ENCODE data around the gene TBC1D30.
"Not testable (repeated sequence)": the region's sequence is repeated elsewhere in the genome, so short reads cannot be mapped to it uniquely, and the experiment has no call there.

The TBC1D30 gene, protein sequence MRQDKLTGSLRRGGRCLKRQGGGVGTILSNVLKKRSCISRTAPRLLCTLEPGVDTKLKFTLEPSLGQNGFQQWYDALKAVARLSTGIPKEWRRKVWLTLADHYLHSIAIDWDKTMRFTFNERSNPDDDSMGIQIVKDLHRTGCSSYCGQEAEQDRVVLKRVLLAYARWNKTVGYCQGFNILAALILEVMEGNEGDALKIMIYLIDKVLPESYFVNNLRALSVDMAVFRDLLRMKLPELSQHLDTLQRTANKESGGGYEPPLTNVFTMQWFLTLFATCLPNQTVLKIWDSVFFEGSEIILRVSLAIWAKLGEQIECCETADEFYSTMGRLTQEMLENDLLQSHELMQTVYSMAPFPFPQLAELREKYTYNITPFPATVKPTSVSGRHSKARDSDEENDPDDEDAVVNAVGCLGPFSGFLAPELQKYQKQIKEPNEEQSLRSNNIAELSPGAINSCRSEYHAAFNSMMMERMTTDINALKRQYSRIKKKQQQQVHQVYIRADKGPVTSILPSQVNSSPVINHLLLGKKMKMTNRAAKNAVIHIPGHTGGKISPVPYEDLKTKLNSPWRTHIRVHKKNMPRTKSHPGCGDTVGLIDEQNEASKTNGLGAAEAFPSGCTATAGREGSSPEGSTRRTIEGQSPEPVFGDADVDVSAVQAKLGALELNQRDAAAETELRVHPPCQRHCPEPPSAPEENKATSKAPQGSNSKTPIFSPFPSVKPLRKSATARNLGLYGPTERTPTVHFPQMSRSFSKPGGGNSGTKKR

DNA sequence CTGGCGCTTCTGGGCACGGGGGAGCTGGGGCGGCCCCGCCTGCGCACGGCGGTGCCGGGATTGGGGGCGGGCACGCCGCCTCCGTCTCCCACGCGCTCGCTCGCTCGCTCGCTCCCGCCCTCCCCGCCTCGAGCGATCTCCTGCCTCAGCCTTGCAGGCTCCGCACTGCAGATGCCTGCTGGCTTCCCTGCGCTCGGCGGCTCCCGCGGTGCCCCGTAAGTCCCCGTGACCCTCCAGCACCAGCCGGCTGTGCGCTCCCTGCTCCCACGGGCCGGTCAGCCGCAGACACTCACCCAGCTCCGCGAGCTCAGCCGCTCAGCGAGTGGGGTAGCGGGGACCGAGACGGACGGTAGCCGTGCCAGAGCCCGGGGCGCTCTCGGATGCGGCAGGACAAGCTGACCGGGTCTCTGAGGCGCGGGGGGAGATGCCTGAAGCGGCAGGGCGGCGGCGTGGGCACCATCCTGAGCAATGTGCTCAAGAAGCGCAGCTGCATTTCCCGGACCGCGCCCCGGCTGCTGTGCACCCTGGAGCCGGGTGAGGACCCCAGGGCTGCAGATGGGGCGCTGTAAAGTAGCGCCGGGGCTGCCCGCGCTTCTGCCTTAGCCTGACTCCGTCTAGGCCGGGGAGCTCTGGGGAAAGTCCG lies at the start of gene TBC1D30:
TSS of gene TBC1D30 (plus strand) at position 148 of the 643 bp plus-strand sequence. CDS start at position 381, 233 bp downstream.
- peak; percentile 87 for DNase-seq

DNA sequence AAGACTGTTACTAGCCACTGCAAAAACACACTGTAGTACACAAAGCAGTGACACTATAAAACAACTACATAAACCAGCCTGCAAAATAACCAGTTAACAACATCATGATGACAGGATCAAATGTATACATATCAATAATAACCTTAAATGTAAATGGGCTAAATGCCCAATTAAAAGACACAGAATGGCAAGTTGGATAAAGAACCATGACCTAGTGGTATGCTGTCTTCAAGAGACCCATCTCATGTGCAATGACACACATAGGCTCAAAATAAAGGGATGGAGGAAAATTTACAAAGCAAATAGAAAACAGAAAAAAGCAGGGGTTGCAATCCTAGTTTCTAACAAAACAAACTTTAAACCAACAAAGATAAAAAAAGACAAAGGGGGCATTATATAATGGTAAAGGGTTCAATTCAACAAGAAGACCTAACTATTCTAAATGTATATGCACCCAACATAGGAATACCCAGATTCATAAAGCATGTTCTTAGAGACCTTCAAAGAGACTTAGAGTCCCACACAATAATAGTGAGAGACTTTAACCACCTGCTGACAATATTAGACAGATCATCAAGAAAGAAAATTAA lies 49.2 kb upstream of the TBC1D30 start:
- not testable (repeated sequence) for DNase-seq

DNA sequence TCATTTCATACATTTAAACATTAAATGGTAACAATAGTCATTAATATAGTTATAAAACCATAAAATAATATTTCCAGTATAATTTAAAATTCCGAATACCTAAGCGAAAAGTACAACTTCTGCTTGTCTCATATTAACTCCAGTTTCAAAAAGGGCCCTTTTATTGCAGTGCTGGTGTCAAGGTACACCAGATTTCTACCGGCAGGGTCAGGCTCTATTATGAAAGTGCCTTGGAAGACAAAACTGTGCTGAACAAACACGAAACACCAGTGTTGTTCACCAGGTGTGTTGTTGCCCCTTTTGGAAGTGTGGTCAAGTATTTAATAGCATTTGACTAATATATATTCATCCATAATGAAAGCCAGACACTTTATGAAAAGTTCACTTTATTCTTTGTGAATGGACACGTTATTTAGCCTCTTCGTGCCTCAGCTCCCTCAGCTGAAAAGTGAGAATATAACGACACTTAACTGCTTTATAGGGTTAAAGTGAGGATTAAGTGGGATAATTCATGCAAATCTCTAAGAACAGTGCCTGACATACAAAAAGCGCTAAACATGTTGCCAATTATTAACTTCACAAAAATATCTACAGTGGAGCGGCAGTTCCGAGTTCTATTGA lies 45.0 kb upstream of the TBC1D30 start:
- peak; percentile 62 for DNase-seq

DNA sequence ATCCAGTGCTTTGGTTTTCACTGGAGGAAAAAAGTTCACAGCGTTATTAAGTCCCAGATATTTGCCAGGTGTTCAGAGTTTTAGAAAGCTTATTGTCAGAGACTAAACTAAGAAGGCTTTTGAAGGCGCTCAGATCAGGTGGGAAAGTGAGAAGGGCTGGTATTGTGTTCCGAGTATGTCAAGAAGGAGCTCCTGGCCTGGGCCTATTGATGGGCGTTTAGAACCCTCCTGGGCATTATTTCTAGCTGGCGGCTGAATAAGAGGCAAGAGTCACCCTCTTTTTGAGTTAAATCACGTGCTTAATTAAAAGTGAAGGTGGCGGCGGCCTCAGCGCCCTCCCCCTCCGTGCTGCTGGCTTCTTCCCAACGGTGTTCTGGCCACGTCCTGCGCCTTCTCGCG lies 44.3 kb upstream of the TBC1D30 start:
- DNase-seq = peak; percentile 72

DNA sequence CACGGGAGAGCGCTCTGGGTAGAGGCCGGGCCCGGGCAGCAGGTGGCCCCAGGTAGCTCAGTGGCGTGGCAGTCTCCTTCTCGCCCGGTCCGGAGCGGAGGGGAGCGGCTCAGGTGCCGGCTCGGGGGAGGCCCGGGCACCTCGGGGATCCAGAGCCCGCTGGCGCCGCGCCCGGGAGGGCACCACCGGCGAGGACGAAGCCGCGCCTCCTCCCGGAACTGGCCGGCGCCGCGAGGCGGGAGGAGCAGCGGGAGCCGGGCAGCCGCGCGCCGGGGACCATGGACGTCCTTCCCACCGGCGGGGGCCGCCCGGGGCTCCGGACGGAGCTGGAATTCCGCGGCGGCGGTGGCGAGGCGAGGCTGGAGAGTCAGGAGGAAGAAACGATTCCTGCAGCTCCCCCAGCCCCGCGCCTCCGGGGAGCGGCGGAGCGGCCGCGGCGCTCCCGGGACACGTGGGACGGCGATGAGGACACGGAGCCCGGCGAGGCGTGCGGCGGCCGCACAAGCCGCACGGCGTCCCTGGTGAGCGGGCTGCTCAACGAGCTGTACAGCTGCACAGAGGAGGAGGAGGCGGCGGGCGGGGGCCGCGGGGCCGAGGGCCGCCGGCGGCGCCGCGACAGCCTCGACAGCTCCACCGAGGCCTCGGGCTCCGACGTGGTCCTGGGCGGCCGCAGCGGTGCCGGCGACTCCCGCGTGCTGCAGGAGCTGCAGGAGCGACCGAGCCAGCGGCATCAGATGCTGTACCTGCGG lies 43.7 kb upstream of the TBC1D30 start:
- peak; percentile 52 for DNase-seq

DNA sequence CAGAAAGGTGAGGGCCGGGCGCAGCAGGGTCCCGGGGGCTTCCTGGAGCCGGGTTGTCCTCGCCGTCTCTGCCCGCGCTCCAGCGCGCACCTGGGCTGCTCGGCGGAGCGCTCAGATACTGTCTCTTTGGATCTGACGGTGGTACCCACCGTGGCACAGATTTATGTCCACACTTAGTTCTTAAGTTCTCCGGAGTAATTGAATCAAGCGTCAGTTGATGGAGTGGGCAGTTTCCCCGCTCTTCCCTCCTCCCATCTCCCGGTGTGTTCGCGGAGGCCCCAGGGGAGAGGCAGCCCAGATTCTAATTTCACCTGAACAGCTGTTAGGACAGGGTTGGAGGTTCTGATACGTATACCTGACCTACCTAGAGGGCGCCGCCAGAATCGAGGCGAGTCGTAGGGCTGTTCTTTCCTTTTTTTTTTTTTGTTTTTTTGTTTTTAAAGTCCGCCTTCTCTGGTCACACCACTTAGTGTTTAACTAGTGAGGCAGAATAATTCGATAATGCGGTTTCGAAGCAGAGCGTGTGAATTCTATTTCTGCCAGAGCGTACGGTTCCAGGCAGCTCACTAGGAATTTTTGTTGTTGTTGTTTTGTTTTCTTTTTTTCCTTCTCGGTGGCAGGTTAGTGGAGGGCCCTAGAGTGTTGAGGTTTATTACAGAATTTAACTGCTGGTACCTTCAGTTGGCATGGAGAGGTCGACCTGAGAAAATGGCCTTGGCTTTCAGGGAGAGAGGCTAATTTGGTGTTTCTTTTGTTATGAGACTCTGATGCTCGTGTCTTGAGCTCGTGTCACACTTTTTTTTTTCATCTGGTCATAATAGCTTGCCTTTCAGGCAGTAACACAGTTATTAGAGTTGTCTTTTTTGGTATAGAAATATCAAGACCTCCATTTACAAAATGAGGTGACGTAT lies 42.9 kb upstream of the TBC1D30 start:
- DNase-seq = peak; percentile 46

DNA sequence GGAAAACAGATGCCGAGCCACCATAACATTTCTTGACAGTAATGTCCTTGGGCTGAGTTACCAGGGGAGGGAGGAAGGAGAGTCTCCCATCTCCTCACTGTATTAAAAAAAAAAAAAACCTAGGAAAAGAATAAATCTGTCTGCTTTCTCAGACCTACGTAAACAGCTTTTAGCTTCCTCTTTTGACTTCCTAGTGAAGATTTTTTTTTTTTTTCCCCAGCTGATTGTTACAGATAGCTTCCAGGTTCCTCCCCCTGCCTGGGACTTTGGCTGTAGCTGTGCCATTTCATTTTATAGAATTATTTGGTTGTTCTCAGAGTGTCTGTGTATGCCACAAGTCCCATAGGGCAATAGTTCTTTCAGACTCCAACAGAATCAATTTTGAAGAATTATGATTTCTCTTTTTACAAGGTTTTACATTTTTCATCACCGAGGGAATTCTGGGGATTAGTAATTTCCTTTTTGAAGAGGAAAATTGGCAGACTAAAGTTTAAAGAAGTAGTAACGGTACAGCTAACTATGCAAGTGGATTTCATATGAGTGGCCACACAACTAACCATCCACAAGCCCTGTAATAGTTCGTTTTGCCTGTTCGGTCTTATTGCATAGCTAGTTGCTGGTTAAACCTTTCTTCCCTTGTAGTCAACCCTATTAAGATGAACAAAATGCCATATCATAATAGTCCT lies 42.1 kb upstream of the TBC1D30 start:
- DNase-seq = no peak

DNA sequence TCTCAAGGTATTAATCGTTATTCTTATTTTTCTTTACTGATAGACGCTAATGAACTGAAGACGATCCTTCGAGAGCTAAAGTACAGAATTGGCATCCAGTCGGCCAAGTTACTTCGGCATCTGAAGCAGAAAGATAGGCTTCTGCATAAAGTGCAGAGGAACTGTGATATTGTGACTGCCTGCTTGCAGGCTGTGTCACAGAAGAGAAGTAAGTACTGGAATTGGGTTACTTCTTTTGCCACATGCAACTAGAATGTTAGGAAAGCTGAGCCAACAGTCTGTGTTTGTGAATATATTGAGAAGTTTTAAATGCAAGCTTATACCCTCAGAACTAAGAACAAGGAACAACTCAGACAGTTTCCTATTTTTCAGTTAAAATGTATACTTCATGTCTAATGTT lies 38.6 kb upstream of the TBC1D30 start:
- DNase-seq = no peak

DNA sequence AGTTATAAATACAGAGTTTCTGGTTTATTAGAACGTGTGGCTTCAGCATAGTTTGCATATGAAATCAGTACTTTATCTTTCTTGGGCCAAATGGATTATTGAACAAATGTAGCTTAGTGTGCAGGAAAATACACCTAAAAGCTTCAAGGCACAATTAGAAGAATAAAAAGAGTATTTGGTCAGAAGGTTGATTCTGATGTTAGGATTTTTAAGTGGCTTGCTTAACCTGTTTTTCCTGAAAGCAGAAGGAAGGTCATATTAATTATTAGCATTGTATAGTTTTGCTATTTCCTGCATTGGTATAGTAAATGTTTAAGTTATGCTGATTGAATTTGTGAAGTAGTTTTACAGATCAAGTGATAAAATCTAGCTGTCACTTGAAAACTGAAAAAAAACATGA lies 34.3 kb upstream of the TBC1D30 start:
- no peak for DNase-seq

DNA sequence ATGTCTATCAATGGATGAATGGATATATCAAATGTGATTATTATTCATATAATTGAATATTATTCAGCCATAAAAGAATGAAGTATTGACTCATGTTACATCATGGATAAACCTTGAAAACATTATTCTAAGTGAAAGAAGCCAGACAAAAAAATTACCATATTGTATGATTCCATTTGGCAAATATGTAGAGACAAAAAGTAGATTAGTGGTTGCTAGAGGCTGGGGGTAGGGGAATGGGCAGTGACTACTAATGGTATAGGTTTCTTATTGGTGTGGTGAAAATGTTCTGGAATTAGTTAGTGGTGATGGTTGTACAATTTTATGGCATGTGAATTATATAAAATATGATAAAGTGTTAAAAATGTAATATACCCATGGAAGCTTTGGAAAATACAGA lies 33.4 kb upstream of the TBC1D30 start:
- no peak for DNase-seq

DNA sequence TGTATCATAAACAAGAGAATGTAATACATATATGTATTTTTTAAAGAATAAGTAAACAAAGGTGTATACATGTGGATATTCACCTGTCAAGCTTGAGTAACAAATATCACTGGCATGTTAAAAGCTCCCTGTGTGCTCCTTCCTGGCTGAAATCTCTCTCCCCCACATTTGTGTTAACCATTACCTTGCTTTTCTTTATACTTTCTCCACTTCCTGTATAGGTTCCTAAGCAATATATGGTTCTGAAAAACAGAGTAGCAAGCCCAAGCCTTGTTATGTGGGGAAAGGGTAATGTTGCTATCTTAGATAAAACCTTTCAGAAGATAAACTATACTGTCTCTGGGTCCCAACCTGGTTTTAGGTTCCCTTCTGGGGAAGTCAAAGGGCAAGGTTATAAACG lies 32.3 kb upstream of the TBC1D30 start:
- DNase-seq = no peak

DNA sequence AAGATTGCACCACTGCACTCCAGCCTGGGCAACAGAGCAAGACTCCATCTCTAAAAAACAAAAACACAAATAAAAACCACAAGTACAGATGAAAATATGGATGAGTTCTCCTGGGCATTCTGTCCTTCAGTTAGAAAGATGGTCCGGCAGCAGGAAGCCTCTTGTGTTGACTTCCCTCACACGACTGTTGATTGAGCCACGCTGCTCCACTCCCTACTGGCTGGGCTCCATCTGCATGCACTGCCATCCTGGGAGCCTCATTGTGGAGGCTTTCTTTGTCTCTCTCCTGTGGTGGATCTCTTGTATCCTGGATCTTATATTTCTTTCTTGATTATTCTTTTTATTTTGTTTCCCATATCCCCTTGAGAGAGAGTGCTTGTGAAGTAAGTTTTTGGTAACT lies 30.8 kb upstream of the TBC1D30 start:
- no peak for DNase-seq

DNA sequence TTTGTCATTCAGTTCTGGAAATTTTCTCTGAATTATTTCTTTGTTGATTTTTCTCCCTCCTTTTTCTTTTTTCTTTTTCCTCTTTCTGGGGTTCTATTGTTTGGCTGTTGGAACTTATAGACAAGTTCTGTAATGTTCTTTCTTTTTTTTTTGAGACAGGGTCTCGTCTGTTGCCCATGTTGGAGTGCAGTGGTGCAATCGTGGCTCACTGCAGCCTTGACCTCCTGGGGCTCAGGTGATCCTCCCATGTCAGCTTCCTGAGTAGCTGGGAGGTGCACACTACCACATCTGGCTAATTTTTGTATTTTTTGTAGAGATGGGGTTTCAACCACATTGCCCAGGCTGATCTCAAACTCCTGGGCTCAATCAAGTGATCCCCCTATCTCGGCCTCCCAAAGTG lies 30.1 kb upstream of the TBC1D30 start:
- no peak for DNase-seq

DNA sequence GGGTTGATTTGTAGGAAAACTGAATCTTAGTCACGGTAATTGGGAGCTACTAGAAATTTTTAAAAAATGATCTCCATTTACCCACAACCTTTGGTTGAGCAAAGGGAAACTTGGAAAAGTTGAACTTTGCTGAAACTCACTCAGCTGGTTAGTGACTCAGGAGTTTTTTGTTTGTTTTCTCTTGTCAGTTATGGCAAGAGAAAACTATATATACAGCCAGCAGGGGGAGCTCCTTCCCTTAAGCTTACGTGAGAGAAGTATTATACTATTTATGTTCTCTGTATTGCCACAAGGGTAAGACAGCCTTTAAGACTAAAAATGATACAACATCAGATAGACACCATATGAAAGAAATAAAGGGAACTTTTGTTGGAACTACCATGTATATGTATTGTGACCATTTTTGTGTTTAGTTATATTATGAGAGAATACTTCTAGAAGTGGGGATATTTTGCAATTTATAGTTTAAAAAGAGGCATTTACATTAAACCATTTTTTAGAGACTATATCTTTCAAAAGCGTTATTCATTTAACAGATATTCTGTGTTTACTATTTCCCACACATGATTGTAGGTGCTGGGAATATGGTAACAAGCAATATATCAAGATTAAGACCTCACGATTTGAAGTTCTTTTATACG lies 28.1 kb upstream of the TBC1D30 start:
- peak; percentile 92 for DNase-seq

DNA sequence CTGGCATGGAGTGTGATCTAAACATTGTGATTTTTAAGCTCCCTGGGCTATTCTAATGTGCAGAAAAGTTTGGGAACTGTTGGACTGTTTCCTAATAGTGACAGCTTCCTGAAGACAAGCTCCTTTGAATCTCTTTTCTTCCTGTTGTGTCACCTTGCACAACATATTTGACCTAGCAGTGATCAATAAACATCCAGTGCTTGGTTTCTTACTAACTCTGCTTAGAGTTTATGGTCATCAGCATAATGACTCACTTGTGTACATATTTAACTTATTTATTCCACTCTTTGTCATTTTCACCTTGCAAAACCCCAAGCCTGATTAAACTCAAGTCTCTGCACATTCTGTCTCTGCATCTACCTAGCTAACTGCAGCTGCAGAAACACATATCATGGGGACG lies 27.3 kb upstream of the TBC1D30 start:
- no peak for DNase-seq

DNA sequence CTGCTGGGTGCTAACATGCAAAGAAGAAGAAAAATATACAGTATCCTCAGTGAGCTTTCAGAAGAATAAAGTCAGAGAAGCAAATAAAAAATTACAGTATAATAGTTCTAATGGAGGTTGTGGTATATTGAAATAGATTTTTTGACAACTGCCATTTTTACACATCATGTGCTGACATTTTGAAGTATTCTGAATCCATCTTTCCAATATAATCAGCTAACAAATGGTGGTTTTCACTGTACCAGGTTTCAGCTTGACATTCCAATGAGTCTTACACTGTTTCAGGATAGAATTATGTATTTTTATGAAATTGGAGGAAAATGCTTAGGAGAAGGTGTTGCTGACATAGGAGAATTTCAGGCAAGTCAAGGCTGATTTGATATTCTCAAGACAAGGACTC lies 26.3 kb upstream of the TBC1D30 start:
- no peak for DNase-seq

DNA sequence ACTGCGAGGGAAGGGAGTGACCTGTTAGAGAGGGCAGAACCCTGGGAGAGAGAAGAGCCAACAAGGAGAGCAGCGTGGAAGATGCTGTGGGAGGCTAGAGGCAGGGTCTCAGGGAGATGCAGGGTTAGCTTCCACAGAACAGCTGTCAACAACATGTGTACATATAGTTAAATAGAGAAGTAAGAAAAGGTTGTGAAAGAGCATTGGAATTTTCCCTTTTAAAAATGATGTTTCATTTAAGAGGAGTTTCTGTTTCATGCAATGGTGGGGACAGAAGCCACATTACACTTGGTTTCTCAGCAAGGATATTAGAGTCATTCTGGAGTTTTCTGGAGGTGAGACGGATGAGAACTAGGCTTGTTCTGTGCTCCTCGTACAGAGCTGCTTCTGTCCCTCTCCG lies 23.8 kb upstream of the TBC1D30 start:
- no peak for DNase-seq

DNA sequence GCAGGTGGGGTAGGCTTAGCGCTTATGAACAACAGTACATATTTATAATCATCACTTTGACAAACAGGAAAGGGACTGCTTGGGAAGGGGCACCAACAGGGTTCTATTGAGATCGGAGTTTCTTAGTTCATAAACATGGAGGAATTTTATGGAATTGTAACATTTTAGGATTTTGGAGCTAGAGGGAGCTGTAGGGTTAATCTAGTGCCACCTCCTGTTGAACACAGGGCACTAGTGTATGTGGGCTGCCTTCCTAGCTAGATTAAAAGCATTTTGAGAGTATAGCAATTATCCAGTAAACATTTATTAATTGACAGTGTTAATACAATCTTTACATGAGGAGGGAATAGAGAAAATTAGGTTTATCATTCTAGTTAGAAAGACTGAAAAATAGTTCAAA lies 23.1 kb upstream of the TBC1D30 start:
- DNase-seq = peak; percentile 26

DNA sequence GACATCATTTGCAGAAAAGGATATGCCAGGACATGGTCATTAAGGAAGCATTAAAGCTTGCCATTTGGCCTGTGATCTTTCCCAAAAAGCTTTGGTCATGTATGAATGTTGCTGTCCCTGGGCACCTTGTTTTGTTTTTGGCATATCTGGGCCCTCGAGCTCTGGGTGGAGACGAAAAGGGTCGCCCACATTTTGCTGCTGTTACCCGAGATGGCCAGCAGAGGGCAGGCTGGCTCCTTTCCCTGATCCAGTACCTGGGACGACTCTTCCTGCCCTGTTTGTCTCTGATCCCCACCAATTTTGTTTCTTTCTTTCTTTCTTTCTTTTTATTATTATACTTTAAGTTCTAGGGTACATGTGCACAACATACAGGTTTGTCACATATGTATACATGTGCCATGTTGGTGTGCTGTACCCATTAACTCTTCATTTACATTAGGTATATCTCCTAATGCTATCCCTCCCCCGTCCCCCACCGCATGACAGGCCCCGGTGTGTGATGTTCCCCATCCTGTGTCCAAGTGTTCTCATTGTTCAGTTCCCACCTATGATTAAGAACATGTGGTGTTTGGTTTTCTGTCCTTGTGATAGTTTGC lies 22.2 kb upstream of the TBC1D30 start:
- peak; percentile 72 for DNase-seq

DNA sequence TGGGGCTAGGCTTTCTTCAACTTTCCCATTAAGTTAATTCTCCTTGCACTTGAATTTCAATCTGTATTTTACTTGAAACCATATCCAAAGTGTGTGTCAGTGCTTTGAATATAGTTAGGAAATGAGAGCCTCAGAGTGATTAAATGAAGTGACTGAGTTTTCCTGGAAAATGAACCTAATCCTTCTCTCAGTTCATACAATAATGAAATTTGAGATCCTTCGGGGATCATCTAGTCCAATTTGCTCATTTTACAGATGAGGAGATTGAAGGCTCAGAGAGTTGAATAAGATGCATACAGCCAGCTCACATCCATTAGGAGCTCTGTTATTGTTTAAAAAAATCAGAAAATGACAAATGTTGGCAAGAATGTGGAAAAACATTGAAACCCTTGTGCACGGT lies 18.3 kb upstream of the TBC1D30 start:
- no peak for DNase-seq

Data from NCI-H82 (cell line).